HEK293T (cell line): ENCODE measurements around the gene CBY3.

Experiments
- FOXK2 ChIP-seq: fragments of 450-650 bp; IDR thresholded peaks from 2 replicates; pipeline ENCODE4 v1.6.1; 2016; ENCODE audit warnings: mild to moderate bottlenecking
- LEF1 ChIP-seq: fragments of 450-650 bp; IDR thresholded peaks from 2 replicates; pipeline ENCODE4 v1.6.1; 2017; ENCODE audit warnings: mild to moderate bottlenecking, borderline replicate concordance
- SP1 ChIP-seq: fragments of 450-650 bp; IDR thresholded peaks from 2 replicates; pipeline ENCODE4 v1.6.1; 2017

GRCh38 chr5:179720222-179720621 is 39.4 kb upstream of the CBY3 start:
- no peak for TF ChIP-seq LEF1
- TF ChIP-seq SP1, result no peak
- no peak for TF ChIP-seq FOXK2
